Esophagus muscularis mucosa (tissue), 4 donors: ENCODE results near the gene FRMD5.

Source experiments
- CTCF ChIP-seq, 3 experiments: fragments of 200-600 bp in 2 of 3; fragments of 450-650 bp in 1 of 3; sonication (generic) in 2 of 3; IDR thresholded peaks; one replicate each; pipeline ENCODE4 v1.5.1; 2017 to 2019; ENCODE audit warnings: antibody characterized with exemption in 3 of 3, mild to moderate bottlenecking in 2 of 3, moderate library complexity in 1 of 3
- EP300 ChIP-seq: sonication (generic); formaldehyde crosslinking; IDR thresholded peaks from one replicate; pipeline ENCODE4 v1.6.1; 2017; ENCODE audit warnings: antibody characterized with exemption
- POLR2A ChIP-seq: fragments of 450-650 bp; IDR thresholded peaks from one replicate; pipeline ENCODE4 v1.6.1; 2017; ENCODE audit warnings: antibody characterized with exemption, moderate library complexity, mild to moderate bottlenecking, low read depth

DNA sequence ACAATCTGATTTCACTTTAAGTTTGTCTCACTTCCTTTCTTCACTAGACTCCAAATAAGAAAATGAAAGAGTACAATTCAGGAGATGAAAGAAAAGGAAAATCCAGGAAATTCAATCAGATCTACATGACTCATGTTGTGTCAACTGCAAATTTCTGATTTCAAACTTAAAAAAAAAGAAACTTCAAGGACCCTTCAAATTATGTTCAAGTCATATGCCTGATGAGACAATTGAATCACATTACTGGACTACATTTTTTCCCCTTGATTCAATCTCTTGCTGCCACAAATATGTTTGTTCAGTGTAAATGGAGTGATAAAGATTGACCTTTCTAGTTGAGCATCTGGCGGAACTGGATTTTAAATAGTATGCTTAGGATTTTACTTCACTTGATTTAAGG, 37.4 kb downstream of the FRMD5 start:
- TF ChIP-seq CTCF (IDR thresholded peaks at IDR 0.05), result no peak
- no peak for TF ChIP-seq POLR2A
- TF ChIP-seq EP300, result no peak
